T-helper 2 cell (primary cell): Measurements from ENCODE around the gene INPP5D.
"Not testable (repeated sequence)": the region's sequence is repeated elsewhere in the genome, so short reads cannot be mapped to it uniquely, and the experiment has no call there.

Experiments
- DNase-seq, 5 experiments: peaks; one replicate each; pipeline versions ENCODE4 v3.0.0 to v3.0.0-alpha.2; 2012 to 2022

Gene INPP5D

GRCh38 chr2:233093721-233094120 lies 33.6 kb downstream of the INPP5D start:
- no peak for DNase-seq

GRCh38 chr2:233094614-233095013 lies 34.5 kb downstream of the INPP5D start:
- no peak for DNase-seq

- DNase-seq, result no peak
Observed at GRCh38 chr2:233096006-233096405, 35.9 kb downstream of the INPP5D start.

- DNase-seq, result no peak
Observed at GRCh38 chr2:233098618-233099017, 38.5 kb downstream of the INPP5D start.

- DNase-seq, result not testable (repeated sequence)
Observed at GRCh38 chr2:233099820-233100191, 39.7 kb downstream of the INPP5D start.

GRCh38 chr2:233100192-233100998 lies 40.3 kb downstream of the INPP5D start:
- DNase-seq, result peak in 4 of 5 experiments; percentile 30 to 82 (median 58)

- no peak for DNase-seq
Observed at GRCh38 chr2:233101141-233101540, 41.0 kb downstream of the INPP5D start.

GRCh38 chr2:233101816-233102215 lies 41.7 kb downstream of the INPP5D start:
- no peak for DNase-seq

- DNase-seq, result no peak
Observed at GRCh38 chr2:233105156-233105895, 45.2 kb downstream of the INPP5D start.

- no peak for DNase-seq
Observed at GRCh38 chr2:233105930-233106329, 45.8 kb downstream of the INPP5D start.

GRCh38 chr2:233107011-233107410 lies 46.9 kb downstream of the INPP5D start:
- DNase-seq, result no peak

GRCh38 chr2:233107831-233108300 lies 47.7 kb downstream of the INPP5D start:
- DNase-seq, result no peak

GRCh38 chr2:233108611-233109490 lies 48.7 kb downstream of the INPP5D start:
- no peak for DNase-seq

- DNase-seq, result no peak
Observed at GRCh38 chr2:233111427-233111826, 51.3 kb downstream of the INPP5D start.

GRCh38 chr2:233112329-233112728 lies 52.2 kb downstream of the INPP5D start:
- DNase-seq, result no peak

GRCh38 chr2:233112776-233113452 lies 52.8 kb downstream of the INPP5D start:
- no peak for DNase-seq

GRCh38 chr2:233114421-233114861 lies 54.3 kb downstream of the INPP5D start:
- peak in 1 of 5 experiments; percentile 31 for DNase-seq

GRCh38 chr2:233115121-233115520 lies 55.0 kb downstream of the INPP5D start:
- no peak for DNase-seq

GRCh38 chr2:233115741-233116140 lies 55.6 kb downstream of the INPP5D start:
- no peak for DNase-seq

GRCh38 chr2:233116946-233117345 lies 56.8 kb downstream of the INPP5D start:
- DNase-seq, result no peak

- DNase-seq, result no peak
Observed at GRCh38 chr2:233117351-233117750, 57.2 kb downstream of the INPP5D start.
